DLD1 (cell line): Measurements from ENCODE around the gene C19orf67.

Experiments
- in situ Hi-C: cut with HindIII; loops from 2 replicates; pipeline ENCODE4 v1.10.0; 2017; ENCODE audit warnings: low sequenced_read_pairs

Gene C19orf67

DNA sequence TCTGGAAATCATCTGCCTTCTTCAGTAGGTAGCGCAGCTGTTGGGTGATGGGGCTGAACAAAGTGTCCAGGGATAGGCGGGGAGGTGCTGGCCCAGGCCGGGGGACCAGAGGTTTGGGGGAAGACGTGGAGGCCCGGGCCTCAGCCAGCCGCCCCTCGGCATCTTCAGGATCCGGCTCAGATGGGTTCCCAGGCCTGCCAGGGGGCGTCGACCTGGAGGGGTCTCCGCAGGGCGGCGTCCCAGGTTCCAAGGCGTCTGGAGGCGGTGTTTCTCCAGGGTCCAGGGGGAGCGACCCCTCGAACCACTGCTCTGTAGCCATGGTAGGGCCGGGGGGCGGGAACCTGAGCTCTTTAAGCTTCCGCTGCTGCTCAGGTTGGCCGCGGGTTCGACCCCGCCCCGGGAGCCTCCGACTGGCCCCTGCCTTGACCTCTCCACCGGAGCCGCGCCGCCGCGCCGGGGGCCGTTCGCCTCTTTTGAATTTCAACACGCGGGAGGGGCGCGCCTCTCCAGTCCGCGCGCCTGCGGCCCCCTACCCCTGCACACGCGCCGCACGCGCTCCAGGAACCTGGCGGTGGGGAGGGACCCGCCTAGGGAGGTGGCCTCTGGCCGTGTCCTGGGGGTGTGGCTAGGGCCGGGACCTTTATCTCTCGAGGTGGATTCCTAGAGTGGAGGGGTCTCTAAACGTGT, at the start of gene C19orf67:
Gene C19orf67, minus strand, starts transcription at position 475 of the 687 bp plus-strand sequence. Its CDS starts 156 bp downstream, at position 319.
- in situ Hi-C loops = loop anchor here (25.0 kb wide), 1 partner anchor 198 kb away; the partner anchor contains the start of gene NANOS3

- in situ Hi-C loops = no loop called here
Measured at GRCh38 chr19:14135355-14135754, 49.8 kb upstream of the C19orf67 start.

DNA sequence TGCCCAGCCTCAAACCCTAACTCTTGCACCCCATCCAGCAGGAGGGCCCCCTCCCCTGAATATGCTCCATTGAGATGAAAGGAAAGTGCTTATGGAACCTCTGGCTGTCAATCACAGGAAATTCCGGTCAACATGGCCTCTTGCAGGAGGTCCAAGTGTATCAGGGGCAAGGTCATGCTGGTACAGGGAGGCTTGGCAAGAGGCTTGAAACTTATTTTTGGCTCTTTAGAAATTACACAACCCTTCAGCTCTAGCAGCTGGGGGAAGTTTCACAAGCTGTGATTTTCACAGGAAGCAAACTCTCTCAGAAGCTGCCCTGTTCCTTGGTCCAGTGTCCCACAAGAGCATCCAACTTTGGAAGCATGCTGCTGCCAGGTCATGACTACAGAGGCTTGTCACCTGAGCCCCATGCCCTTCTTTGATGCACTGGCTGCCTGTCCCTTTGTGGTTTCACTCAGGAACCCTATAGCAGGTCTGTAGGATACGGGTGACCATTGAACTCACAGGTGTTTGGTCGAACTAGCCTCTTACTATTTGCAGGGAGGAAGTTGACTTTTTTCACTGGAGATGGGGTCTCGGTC, 42.4 kb upstream of the C19orf67 start:
- in situ Hi-C loops = no loop called here

GRCh38 chr19:14127176-14127575, 41.6 kb upstream of the C19orf67 start:
- in situ Hi-C loops = no loop called here

DNA sequence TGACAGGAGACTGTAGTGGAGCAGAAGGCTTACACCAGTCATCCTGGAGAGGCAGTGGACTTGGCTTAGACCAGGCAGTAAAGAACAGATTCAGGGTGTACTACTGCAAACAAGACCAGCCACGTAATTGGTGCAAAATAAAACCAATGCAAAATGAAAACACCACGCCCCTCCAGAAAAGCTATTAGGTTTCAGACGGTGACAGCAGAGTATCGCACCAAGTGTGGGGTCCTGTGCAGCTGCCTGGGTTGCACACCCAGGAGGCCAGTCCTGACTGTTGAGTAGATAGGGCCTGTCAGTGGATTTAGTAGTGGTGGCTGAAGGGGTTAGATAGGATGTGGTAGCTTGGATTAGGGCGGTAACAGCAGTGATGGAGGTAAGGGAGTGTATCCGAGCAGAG, 37.3 kb upstream of the C19orf67 start:
- in situ Hi-C loops = no loop called here

GRCh38 chr19:14120497-14120780, 34.9 kb upstream of the C19orf67 start:
- in situ Hi-C loops = no loop called here

DNA sequence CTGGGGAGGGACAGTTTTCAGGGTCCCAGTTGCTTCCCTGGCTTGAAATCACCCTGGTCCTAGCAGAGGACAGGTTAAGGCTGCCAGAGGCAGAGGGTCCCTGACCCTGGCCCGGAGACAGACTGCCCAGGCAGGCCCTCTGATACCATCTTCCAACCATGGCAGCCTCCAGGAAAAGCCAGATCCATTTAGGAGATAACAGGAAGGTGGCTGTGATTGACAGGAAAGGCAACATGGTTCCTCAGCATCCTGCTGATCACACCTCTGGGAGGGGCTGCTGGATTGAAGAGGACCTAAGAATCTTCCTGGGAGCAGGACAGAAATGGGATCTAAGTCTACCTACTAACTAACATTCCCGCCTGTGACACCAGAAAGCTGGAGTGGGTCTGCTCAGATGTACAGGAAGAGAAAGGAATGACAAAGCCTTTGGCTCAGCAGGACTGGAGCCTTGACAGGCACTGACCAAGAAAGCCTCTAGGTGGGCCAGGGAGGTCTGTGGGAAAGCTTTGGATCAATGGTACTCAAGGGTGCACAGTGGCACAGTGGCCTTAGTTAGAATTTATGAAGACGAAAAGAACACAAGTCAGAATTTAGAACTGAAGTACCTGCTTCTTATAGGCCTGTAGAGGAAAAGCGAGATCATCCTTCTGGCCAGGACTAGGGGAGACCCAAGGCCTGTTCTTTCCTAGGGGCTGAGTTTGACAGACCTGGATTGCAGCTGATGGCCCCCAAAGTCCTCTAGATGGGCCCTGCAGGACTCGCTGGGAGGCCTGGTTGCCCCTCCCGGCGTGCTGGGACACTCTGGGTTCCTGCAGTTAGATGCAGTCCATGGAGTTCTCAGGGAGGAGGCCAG, 34.3 kb upstream of the C19orf67 start:
- in situ Hi-C loops = no loop called here

GRCh38 chr19:14119146-14119545, 33.6 kb upstream of the C19orf67 start:
- in situ Hi-C loops = no loop called here

DNA sequence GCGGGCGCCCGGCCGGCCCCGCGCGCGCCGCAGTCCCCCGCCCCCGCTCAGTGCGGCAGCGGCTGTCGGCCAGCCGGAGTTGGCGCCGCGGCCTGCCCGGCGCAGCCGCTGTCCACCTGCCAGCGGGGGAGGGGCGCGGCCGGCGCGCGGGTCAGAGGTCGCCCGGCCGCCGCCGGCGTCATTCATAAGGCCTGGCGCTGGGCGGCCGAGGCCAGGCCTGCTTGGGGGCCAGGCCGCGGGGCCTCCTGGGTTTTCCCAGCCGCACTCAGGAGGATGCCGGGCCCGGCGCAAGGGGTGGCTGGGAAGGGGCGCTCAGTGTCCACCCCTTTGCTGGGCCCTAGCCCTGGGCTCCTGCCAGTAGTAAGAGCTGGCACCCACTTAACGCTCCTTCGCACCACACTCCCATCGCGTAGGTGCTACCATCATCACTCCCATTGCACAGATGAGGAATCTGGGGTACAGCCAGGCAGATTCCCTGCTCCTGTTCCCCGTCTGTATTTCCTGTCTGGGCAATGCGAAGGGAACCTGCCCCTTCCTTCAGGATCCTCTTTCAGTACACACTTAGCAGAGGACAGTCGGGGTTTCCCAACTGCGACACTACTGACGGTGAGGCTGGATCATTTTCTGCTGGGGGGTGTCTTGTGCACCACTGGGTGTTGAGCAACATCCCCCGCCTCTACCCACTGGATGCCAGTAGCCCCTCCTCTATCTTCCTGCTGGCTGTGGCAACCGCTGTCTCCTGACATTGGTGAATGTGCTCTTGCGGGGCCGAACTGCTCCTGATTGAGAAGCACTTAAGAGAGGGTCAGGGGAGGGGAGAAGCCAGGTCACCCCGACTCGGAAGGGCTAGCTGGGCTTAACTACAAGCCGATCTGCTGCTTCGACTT, 32.8 kb upstream of the C19orf67 start:
- in situ Hi-C loops = no loop called here

DNA sequence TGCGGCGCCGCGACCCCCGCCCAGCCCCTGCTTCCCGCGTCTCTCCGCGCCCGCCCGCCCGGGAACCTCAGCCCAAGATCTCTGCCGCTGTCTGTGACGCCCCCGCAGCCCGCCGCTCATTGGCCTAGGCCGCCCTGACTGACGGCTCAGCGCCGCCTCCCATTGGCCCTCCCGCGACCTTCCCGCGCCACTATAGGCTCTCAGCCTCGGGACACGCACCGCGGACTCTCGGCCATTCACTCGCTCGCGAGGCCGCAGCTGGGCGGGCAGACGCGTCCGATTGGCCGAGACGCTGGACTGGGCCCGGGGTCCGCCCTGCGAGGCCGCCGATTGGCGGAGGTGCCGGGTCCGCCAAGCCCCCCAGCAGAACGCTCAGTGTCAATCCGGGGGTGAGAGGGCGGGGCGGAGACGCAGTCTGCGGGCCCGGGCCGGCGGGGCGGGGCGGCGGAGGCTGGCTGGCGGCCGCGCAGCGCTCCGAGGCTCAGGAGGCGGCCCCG, 32.1 kb upstream of the C19orf67 start, which contains the start of gene PRKACA:
Gene PRKACA, minus strand, starts transcription at position 95 of the 497 bp plus-strand sequence. CDS start 215 bp downstream, outside the sequence.
- in situ Hi-C loops = no loop called here

DNA sequence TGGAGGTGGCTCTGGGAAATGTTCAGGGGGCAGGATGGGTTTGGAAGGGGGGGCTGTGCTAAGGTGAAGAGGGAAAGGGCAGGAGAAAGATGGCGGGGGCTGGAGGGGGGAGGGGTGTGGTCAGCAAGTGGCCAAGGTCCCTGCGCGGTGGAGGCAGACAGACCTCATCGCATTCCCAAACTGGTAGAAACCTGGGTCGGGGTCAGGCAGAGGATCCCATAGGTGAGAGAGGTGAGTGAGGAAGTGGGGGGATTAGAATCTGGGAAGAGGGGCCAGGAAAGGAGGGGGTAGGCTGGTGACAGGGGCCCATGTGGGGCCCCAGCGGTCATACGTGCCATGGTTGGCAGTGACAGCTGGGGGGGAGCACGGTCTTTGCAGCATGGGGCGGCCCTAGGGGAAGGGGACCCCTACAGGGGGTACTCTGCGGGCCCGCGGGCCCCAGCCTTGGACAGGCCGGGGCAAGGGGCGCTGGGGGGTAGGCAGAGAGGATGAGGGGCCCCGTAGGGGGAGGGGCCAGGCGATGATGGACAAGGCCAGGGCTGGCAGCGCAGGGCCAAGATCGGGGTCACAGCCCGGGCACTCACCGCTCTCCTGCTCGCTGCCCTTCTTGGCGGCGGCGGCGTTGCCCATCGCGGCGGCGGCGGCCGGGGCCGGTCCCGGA, 31.5 kb upstream of the C19orf67 start:
- in situ Hi-C loops = no loop called here

DNA sequence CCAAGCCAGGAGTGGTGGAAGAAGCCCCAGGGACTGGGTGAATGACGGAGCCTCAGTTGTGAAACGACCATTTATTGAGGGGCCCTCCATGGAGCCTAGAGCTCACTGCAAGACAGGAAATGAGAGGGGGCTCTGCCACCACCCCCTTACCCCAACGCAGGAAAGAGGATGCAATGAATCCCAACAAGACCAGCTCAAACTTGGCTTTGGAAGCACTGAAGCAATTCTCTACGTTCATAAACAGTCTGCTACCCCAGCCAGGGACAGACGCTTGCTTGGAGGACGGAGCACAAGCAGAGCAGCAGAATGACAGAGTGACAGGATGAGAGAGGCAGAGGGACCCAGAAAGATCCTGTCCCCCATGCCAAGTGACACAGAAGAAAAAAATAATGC, 30.9 kb upstream of the C19orf67 start:
- in situ Hi-C loops = no loop called here

- in situ Hi-C loops = no loop called here
Measured at GRCh38 chr19:14115756-14116155, 30.2 kb upstream of the C19orf67 start.

DNA sequence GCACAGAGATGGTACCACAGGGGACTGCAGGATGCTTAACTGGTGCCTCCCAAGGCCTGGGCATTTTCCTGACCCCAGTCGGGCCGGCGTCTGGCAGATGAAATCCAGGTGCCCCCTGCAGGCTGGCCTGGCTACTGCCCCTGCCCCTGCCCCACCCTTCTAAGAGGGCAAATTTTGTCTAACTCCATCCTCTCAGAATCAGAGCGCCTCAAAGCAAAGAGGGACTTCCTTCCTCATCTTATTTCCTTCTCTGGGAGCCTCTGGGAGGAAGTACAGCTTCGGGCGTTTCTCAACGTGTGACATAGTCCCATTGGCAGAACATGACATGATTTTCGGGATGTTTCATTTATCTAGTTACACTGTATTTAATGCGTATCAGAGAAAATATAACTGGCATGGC, 29.3 kb upstream of the C19orf67 start:
- in situ Hi-C loops = no loop called here

DNA sequence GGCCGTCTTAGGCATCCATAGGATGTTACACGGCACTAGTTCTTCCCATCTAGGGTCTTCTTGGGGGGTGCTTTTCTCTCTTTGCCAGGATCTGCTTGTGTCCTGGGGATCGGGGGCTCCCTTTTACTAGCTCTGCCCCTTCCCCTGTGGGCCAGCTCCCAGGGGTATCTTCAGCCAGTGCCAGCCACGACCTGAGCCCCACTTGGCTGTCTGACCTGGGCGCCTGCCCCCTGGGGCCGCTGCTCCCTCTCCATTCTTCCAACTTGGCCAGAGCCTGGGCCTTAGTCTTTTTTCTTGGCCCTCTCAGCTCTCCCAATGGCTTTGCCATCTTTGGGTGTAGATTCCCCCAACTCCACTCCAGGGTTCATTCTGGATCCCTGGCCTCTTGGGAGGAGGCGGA, 28.9 kb upstream of the C19orf67 start:
- in situ Hi-C loops = no loop called here

- in situ Hi-C loops = no loop called here
Measured at GRCh38 chr19:14113762-14114414, 28.3 kb upstream of the C19orf67 start.

- in situ Hi-C loops = no loop called here
Measured at GRCh38 chr19:14112809-14113385, 27.3 kb upstream of the C19orf67 start.

DNA sequence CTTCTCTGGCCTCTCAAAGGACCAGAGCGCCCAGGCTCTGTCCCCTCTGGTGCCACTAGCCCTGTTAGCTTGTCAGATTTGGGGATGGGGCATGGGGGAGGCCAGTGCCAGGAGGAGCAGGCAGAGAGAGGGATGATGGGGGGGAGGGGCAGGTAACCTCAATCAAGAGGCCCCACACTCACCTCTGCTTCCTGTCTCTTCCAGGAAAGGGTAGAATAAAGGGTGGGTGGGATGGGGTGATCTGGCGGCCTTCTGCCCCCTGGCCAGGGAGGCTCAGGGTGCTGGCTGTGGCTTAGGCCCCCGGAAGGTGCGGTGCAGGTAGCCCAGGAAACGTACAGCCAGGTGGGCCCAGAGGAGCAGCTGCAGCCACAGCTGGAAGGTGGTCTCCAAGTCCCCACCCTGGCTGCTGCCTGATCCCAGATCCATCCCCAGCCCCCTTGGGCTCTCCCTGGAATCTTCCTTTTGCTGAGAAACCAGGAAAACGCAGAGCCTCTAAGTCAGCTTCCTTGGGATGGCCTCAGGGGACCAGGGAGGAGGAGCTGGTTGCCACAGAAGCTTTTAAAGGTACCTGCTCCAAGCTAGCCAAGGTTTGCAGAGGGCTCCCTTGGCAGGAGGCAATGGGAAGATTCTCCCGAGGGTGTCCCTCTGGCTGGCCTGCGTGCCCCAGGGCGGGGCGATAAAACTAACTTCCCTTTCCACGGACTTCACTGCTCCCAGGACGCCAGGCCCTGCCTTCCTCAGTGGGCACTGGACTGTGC, 26.6 kb upstream of the C19orf67 start:
- in situ Hi-C loops = no loop called here

DNA sequence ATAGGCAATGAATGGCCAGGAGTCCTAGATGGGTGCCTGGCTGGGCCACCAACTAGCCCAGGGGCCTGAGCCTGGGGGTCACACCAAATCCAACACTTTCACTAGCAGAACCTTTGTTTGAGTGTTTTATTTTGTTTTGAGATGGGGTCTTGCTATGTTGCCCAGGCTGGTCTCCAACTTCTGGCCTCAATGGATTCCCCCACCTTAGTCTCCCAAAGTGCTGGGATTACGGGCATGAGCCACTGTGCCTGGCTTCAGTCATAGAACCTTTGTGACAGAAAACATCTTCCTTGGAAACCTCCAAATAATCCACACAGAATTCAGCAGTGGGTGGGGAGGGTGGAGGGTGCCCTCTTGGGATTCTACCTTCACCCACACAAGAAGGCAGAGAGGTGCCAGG, 25.9 kb upstream of the C19orf67 start:
- in situ Hi-C loops = no loop called here
